ENCODE measurements around the gene TMEM184B. TPM values are rescaled to one million over a fixed set of nuclear protein-coding genes. Genes with fewer than 3 reads are reported as not detected.

The TMEM184B gene
- 45.8 and 56.6 TPM in 2 replicates for total RNA-seq

GRCh38 chr22:38272373-38273134 is at the start of gene TMEM184B:
Gene TMEM184B (minus strand): TSS chr22:38273010. CDS start chr22:38247961, 25,049 bp downstream.

GRCh38 chr22:38317122-38317994 is 44.5 kb upstream of the TMEM184B start, which contains the start of gene CSNK1E:
Gene CSNK1E (minus strand): TSS chr22:38317433. CDS start chr22:38314157, 3,276 bp downstream.

GRCh38 chr22:38201711-38202436 is 70.9 kb downstream of the TMEM184B start, which contains the start of gene MAFF:
Gene MAFF (plus strand): TSS chr22:38201994. CDS start chr22:38213854, 11,860 bp downstream.

GRCh38 chr22:38181453-38182200 is 91.2 kb downstream of the TMEM184B start, which contains the start of gene PLA2G6:
Gene PLA2G6 (minus strand): TSS chr22:38181830. CDS start chr22:38169426, 12,404 bp downstream.

Other genes with a start within 250 kb of the TMEM184B start
- gene PICK1, start 215.6 kb downstream of the TMEM184B start, total RNA-seq: 9.4 and 9.6 TPM in 2 replicates
- gene SLC16A8, start 188.8 kb downstream of the TMEM184B start, total RNA-seq: 0.17 TPM in 1 of 2 replicates, not detected in the other
- gene BAIAP2L2, start 162.3 kb downstream of the TMEM184B start, total RNA-seq: 1.3 and 2.6 TPM in 2 replicates
- 18.0 and 34.2 TPM in 2 replicates for gene PLA2G6, start 91.2 kb downstream of the TMEM184B start, total RNA-seq
- 19.3 and 29.3 TPM in 2 replicates for gene MAFF, start 71.0 kb downstream of the TMEM184B start, total RNA-seq
- gene CSNK1E, start 44.4 kb upstream of the TMEM184B start, total RNA-seq: 81.7 and 108 TPM in 2 replicates
- not detected in 2 replicates for gene KCNJ4, start 182.2 kb upstream of the TMEM184B start, total RNA-seq
- gene KDELR3, start 195.1 kb upstream of the TMEM184B start, total RNA-seq: 135 and 173 TPM in 2 replicates
- gene DDX17, start 233.3 kb upstream of the TMEM184B start, total RNA-seq: 415 and 944 TPM in 2 replicates